ACC112 (cell line): ENCODE data around the gene NPAS3.

Experiments
- H2AFZ ChIP-seq: fragments of 200-600 bp; sonication (generic); one replicate; pipeline ENCODE4 v1.6.0; 2017; ENCODE audit warnings: antibody characterized with exemption, low read length; ENCODE audit not compliant: unreplicated experiment
- H3K27ac ChIP-seq: fragments of 200-600 bp; sonication (generic); 2 replicates; pipeline ENCODE4 v1.5.1; 2014; ENCODE audit warnings: low read depth, mild to moderate bottlenecking, antibody characterized with exemption, low read length, moderate library complexity
- H3K27me3 ChIP-seq: fragments of 200-600 bp; sonication (generic); 2 replicates; pipeline ENCODE4 v1.6.1; 2014; ENCODE audit warnings: mild to moderate bottlenecking, antibody characterized with exemption, low read length, moderate library complexity, mixed read lengths; ENCODE audit not compliant: insufficient read depth
- H3K36me3 ChIP-seq: fragments of 200-600 bp; sonication (generic); 2 replicates; pipeline ENCODE4 v1.6.1; 2016; ENCODE audit warnings: mild to moderate bottlenecking, antibody characterized with exemption, low read length, moderate library complexity, mixed read lengths; ENCODE audit not compliant: insufficient read depth
- H3K4me1 ChIP-seq: fragments of 200-600 bp; sonication (generic); one replicate; pipeline ENCODE4 v1.6.1; 2016; ENCODE audit warnings: low read length, mixed read lengths; ENCODE audit not compliant: insufficient read depth, unreplicated experiment, control insufficient read depth
- H3K4me3 ChIP-seq: fragments of 200-600 bp; sonication (generic); 2 replicates; pipeline ENCODE4 v1.5.1; 2014; ENCODE audit warnings: mild to moderate bottlenecking, low read depth, low read length
- H3K79me2 ChIP-seq: fragments of 200-600 bp; sonication (generic); one replicate; pipeline ENCODE4 v1.6.0; 2016; ENCODE audit warnings: low read length; ENCODE audit not compliant: control insufficient read depth, unreplicated experiment, insufficient read depth

Gene NPAS3

DNA sequence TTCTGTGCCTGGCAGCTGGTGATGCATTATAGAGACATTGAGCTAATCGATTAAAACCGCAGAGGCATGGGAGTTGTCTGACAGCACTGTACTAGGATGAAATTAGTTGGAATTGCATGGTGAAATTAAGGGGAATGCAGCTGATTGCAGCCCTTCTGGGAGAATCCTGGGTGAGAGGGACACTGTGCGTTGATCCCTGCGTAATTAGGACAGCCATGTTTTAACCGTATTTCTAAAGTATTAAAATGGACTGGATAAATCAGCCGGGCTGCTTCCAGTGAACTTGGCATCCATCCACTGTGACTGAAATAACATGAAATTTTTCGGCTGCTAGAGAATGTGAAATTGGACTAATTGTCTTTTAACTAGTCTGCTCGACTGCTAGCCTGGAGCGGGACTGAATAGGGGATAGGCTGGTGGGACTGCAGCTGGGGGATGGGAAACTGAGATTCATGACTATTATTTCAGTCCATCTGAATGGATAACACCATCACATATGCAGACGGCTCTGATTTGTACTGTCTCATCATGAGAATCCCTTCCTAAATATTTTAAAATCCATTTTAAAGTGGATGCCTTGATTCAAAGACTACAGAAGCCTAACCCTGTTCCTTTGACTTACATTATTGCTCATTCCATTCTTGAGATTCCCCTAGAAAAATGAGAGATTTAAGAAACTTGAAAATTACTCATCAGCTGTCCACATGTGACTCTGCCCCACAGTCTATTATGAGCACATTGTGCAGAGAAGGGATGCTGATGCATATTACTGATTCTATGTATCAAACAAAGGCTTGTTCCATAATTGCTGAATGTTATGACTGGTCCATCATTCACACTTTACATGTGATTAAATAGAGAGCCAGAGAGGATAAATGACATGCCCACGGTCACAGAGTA, 343.9 kb downstream of the NPAS3 start:
- Histone ChIP-seq H3K4me3 (no peak overlapping the region), H3K27me3 (peaks cover 2% of the 10 kb centered on the region), H3K4me1 (peaks cover 3% of the 10 kb centered on the region), H2AFZ (no peak overlapping the region), H3K36me3 (no peaks in the 10 kb centered on the region), H3K27ac (no peak overlapping the region), H3K79me2 (no peaks in the 10 kb centered on the region)

DNA sequence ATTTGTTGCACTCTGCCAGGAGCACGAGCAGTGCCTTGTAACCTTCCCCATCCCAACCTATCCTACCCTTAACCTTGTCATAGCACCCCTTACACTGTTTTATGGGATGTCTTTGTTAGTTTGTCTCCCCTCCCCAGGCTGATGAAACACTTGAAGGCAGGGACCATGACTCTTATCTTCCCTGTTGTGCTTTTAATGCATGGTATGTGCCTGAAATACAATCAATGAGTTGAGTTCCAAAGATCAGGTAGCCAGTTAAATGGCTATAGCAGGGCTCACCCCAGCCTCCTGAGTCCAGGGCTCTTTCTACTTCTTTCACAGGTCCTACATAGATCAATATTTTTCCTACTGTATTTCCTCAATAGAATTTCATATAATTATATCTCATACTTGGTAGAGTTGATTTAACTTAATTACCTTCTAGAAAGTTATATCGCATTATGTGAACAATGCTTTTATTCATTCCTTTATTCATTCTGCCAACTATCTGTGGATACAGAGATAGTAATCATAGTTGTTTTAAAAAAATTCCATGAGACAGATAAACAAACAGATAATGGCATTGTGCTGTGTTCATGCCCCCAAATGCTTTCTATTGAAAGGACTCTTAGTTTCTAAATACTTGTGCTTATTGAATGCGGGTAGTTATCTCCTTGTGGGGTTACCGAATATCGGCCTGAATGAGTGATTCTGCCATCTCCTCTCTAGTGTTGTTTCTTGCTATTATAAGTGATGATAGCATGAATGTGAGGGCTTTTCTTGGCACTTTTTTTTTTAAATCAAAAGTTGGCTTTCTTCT, 347.4 kb downstream of the NPAS3 start:
- Histone ChIP-seq H3K79me2 (no peaks in the 10 kb centered on the region), H3K36me3 (no peaks in the 10 kb centered on the region), H3K27ac (no peak overlapping the region), H3K27me3 (peaks cover 5% of the 10 kb centered on the region), H3K4me3 (no peak overlapping the region), H2AFZ (no peak overlapping the region), H3K4me1 (no peaks in the 10 kb centered on the region)

DNA sequence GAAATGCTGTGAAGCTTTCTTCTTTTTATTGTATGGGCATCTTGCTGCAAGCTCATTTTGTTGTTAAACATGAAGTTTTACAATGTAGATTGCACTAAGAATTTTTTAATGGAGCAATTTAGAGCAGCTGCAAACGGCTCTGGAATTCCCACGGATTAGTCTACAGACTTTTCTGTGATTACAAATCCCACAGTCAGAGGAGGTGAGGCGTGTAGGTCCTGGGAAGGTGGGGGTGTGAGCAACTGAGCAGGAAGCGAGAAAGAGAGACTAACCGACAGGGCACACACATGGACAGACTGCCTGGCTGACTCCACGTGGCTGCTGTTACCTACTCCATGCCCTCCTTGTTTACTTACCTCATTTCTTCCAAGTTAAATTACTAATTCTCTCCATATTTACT, 348.5 kb downstream of the NPAS3 start:
- H3K4me3 ChIP-seq: no peak overlapping the region
- H3K27ac ChIP-seq: no peak overlapping the region
- H3K36me3 ChIP-seq: no peaks in the 10 kb centered on the region
- H3K79me2 ChIP-seq: no peaks in the 10 kb centered on the region
- no peak overlapping the region for H2AFZ ChIP-seq
- no peaks in the 10 kb centered on the region for H3K4me1 ChIP-seq
- peaks cover 5% of the 10 kb centered on the region for H3K27me3 ChIP-seq

DNA sequence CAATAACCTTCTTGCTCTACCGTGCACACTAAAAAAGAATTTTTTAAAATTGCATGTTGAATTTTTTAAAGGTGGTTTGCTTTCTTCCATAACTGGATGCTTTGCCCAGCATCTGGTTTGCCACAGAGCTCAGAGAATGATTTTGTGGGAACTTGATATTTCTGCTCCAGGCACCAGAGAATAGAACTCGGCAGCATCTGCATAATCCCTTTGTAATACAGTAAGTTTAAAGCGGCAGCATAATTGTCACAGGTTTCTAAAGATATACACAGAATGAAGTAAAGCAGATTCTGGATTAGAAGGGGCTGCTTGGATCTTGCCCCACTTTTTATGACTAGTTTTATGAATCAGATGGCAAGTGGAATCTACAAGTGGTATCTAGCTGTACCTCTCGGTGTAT, 352.0 kb downstream of the NPAS3 start:
- H3K27me3 ChIP-seq: peaks cover 5% of the 10 kb centered on the region

DNA sequence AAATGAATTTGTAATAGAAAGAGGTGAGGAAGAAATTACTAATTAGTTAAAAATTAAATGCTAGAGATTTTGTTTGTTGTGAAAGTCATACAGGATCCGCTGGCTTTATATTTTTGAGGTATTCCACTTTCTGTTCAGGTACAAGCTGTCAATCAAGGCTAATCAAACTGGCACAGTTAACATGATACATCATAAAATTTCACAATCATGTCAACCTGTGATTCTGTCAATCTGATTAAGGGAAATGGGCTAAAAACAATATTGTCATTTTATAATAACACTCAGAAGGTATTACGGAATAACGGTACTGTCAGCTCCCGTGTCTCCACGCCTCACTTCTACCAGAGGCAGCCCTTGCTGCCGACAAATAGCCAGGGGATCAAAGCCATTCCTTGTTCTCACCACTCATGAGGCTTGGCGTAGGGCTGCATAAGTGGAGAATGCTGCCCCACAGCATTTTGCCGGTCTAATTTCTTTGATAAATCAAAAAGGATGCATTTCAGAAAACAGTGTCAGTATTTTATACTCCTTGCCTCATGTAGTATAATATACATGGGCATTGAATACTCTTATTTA, 352.9 kb downstream of the NPAS3 start:
- Histone ChIP-seq H3K36me3 (no peaks in the 10 kb centered on the region), H2AFZ (no peak overlapping the region), H3K4me3 (no peak overlapping the region), H3K4me1 (no peaks in the 10 kb centered on the region), H3K79me2 (no peaks in the 10 kb centered on the region), H3K27ac (no peak overlapping the region), H3K27me3 (peaks cover 5% of the 10 kb centered on the region)

More for the DNA sequence above, 352.0 kb downstream of the NPAS3 start:
- no peaks in the 10 kb centered on the region for H3K79me2 ChIP-seq
- no peak overlapping the region for H3K4me3 ChIP-seq
- H3K36me3 ChIP-seq: no peaks in the 10 kb centered on the region
- H3K4me1 ChIP-seq: no peaks in the 10 kb centered on the region
- H2AFZ ChIP-seq: no peak overlapping the region
- H3K27ac ChIP-seq: no peak overlapping the region

DNA sequence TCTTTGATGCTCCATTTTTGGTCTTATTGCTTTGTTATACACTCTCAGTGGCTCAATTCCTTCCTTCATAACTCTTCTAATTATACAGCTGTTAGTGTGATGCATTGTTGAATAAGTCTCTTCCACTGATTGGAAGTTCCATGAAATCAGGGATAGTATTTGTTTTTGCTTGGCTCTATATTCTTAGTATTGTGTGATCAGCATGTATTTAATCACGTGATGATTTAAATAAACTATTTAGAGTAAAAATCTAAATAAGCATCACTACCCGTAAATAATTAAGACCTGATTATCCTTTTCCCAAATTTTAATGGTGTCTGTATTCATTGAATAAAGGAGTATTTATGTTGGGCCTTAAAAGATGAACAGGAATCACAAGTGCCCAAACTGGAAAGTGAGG, 355.7 kb downstream of the NPAS3 start:
- no peaks in the 10 kb centered on the region; the same call in 1 of the 2 replicates for H3K27me3 ChIP-seq
- no peak overlapping the region for H3K27ac ChIP-seq
- H2AFZ ChIP-seq: no peak overlapping the region
- no peak overlapping the region for H3K4me3 ChIP-seq
- H3K36me3 ChIP-seq: no peaks in the 10 kb centered on the region
- no peaks in the 10 kb centered on the region for H3K79me2 ChIP-seq
- H3K4me1 ChIP-seq: no peaks in the 10 kb centered on the region

DNA sequence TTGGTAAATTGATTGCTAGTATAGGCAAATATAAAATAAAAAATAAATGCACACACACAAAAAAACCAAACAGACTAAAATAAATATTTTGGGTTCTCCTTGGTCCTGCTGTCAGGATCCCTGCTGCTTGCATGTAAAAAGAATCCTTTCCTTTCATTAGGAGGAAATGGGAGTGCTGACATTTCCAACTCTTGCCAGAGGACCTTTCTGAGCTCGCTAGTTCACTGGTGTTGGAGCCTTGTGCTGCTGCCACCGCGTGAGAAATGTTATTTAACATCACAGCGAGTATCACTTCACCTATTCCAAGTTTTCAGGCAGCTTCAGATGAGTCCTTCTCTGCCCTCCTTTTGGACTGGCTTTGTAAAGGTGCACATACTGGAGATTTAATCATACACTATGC, 358.9 kb downstream of the NPAS3 start:
- H3K4me3 ChIP-seq: no peak overlapping the region
- no peaks in the 10 kb centered on the region for H3K4me1 ChIP-seq
- no peak overlapping the region for H2AFZ ChIP-seq

DNA sequence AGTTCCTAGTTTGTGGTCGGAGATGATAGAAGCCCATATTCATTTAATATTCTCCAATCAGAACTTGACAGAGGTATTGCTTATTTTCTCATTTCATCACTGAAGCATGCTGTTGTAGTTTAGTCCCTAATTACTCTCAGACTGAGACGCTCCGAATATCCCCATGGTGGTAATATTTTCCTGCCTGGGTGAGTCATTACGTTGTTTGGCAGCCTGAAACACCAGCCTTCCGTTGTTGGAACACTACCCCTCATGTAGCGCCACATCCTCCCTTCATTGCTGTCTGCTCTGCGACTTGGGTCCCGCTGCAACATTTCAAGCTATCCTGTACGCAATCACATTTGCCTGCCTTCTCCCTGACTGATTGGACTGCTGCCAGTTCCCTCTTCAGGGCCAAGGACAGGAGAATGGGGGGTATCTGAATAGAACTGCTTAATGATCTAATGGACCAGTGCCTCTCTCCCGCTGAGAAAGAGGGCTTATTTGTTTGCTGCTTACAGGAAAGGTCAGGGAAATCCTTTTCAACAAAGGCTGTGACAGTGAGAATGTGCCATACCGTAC, 369.1 kb downstream of the NPAS3 start:
- H3K27ac ChIP-seq: no peak overlapping the region
- no peaks in the 10 kb centered on the region for H3K79me2 ChIP-seq
- no peaks in the 10 kb centered on the region for H3K27me3 ChIP-seq
- H3K4me1 ChIP-seq: peaks cover 6% of the 10 kb centered on the region
- no peaks in the 10 kb centered on the region for H3K36me3 ChIP-seq
- peak overlapping the region; percentile 78 for H2AFZ ChIP-seq
- peak overlapping the region; percentile 64 for H3K4me3 ChIP-seq

More for the DNA sequence above, 358.9 kb downstream of the NPAS3 start:
- Histone ChIP-seq H3K36me3 (no peaks in the 10 kb centered on the region), H3K27me3 (no peaks in the 10 kb centered on the region; the same call in 1 of the 2 replicates), H3K79me2 (no peaks in the 10 kb centered on the region), H3K27ac (no peak overlapping the region)

DNA sequence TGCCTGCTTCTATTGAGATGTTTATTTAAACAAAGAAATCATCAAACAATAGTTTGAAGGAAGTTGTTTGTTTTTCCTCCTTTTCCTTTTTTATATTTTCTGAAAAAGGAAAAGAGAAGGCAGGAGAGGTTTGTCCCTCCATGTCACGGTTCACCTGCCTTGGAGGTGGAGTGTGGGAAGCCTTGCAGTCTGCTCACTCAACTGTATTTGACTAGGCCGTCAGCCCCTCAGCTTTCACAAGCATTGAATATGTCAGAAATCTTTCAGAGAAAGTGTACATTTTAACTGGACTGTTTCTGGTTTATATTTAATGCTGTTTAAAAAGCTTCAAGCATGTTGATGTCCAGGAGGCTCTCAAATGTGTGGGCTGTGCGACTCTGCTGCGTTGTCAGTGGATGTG, 370.4 kb downstream of the NPAS3 start:
- no peak overlapping the region for H3K27ac ChIP-seq
- H3K36me3 ChIP-seq: no peaks in the 10 kb centered on the region
- H2AFZ ChIP-seq: no peak overlapping the region

DNA sequence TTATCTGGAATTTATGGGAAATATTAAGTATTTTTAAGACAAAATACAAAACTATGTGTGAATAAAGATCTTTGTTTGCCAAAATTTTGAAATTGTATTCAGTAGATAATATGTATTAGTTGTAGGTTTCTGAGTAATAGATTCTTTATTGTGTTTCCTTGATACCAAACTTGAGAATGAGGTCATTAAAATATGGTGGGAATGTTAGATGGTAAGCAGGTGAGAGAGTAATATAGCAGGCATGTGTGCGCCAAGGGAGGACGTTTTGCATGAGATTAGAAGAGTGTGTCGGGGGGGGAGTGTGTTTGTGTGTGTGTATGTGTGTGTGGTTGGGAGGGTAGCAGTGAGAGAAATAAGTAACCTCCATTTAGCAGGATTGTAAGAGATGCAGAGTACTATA, 376.5 kb downstream of the NPAS3 start:
- Histone ChIP-seq H2AFZ (no peak overlapping the region), H3K4me3 (no peak overlapping the region), H3K36me3 (no peaks in the 10 kb centered on the region), H3K27ac (no peak overlapping the region), H3K79me2 (no peaks in the 10 kb centered on the region), H3K27me3 (peaks cover 10% of the 10 kb centered on the region; the same call in 1 of the 2 replicates), H3K4me1 (no peaks in the 10 kb centered on the region)

More for the DNA sequence above, 370.4 kb downstream of the NPAS3 start:
- Histone ChIP-seq H3K4me3 (no peak overlapping the region), H3K27me3 (no peaks in the 10 kb centered on the region), H3K79me2 (no peaks in the 10 kb centered on the region), H3K4me1 (peaks cover 6% of the 10 kb centered on the region)
